ENCODE data around the gene KLK13. TPM values are rescaled to one million over a fixed set of nuclear protein-coding genes. Genes with fewer than 3 reads are reported as not detected.

KLK13 gene
- total and polyA plus RNA-seq, 12 donors = 0.11 to 0.47 TPM; not detected in 10

GRCh38 chr19:51086153-51086850 lies 21.4 kb upstream of the KLK13 start:
- no peak overlapping the region for H3K27ac ChIP-seq
- H3K36me3 ChIP-seq (replicated peaks in 1 of 2) = no peaks in the 10 kb centered on the region
- intact Hi-C loops (cut with DNase I) = no loop called here
- H3K4me1 ChIP-seq (replicated peaks in 1 of 2) = no peaks in the 10 kb centered on the region
- TF ChIP-seq POLR2A (IDR thresholded peaks at IDR 0.05) (no peak), CTCF (IDR thresholded peaks at IDR 0.05) (no peak)
- 83 to 90% (median 88%) methylated on average over 17 to 18 of the region's 18 CpGs for WGBS, 4 donors
- DNase-seq = no peak
- H3K9me3 ChIP-seq (replicated peaks in 1 of 3) = no peaks in the 10 kb centered on the region
- H3K27me3 ChIP-seq = no peaks in the 10 kb centered on the region
- H3K4me3 ChIP-seq = no peak overlapping the region

GRCh38 chr19:51084505-51084904 lies 19.6 kb upstream of the KLK13 start:
- intact Hi-C loops (cut with DNase I) = no loop called here
- H3K4me3 ChIP-seq = no peak overlapping the region
- H3K36me3 ChIP-seq (replicated peaks in 1 of 2) = no peaks in the 10 kb centered on the region
- no peak for TF ChIP-seq CTCF (IDR thresholded peaks at IDR 0.05)
- TF ChIP-seq POLR2A (IDR thresholded peaks at IDR 0.05) = no peak
- no peak for DNase-seq
- H3K27me3 ChIP-seq = no peaks in the 10 kb centered on the region
- H3K27ac ChIP-seq = no peak overlapping the region
- WGBS, 4 donors = 67 to 85% (median 72%) methylated on average over 7 of the region's 7 CpGs
- no peaks in the 10 kb centered on the region for H3K9me3 ChIP-seq (replicated peaks in 1 of 3)
- no peaks in the 10 kb centered on the region for H3K4me1 ChIP-seq (replicated peaks in 1 of 2)

GRCh38 chr19:51083783-51084182 lies 18.9 kb upstream of the KLK13 start:
- Histone ChIP-seq H3K27me3 (no peaks in the 10 kb centered on the region), H3K4me3 (no peak overlapping the region), H3K27ac (no peak overlapping the region), H3K36me3 (replicated peaks in 1 of 2) (no peaks in the 10 kb centered on the region), H3K4me1 (replicated peaks in 1 of 2) (no peaks in the 10 kb centered on the region), H3K9me3 (replicated peaks in 1 of 3) (no peaks in the 10 kb centered on the region)
- DNase-seq = no peak
- intact Hi-C loops (cut with DNase I) = no loop called here
- TF ChIP-seq POLR2A (IDR thresholded peaks at IDR 0.05) (no peak), CTCF (IDR thresholded peaks at IDR 0.05) (no peak)
- 69 to 80% (median 71%) methylated on average over 14 of the region's 14 CpGs for WGBS, 4 donors

- TF ChIP-seq POLR2A (IDR thresholded peaks at IDR 0.05) = no peak
- DNase-seq = no peak
- no peaks in the 10 kb centered on the region for H3K4me1 ChIP-seq (replicated peaks in 1 of 2)
- no peaks in the 10 kb centered on the region for H3K9me3 ChIP-seq (replicated peaks in 1 of 3)
- no peak overlapping the region for H3K27ac ChIP-seq
- intact Hi-C loops (cut with DNase I) = no loop called here
- 22 to 32% (median 28%) methylated on average over 4 of the region's 4 CpGs for WGBS, 4 donors
- no peak overlapping the region for H3K4me3 ChIP-seq
- no peaks in the 10 kb centered on the region for H3K36me3 ChIP-seq (replicated peaks in 1 of 2)
- H3K27me3 ChIP-seq = no peaks in the 10 kb centered on the region
Measured at GRCh38 chr19:51083181-51083580, 18.3 kb upstream of the KLK13 start.

GRCh38 chr19:51082611-51083010 lies 17.7 kb upstream of the KLK13 start, which contains the start of gene KLK14:
KLK14 (minus strand) TSS chr19:51082887; CDS start chr19:51082614, 273 bp downstream.
- WGBS, 4 donors = 18 to 36% (median 22%) methylated on average over 7 of the region's 7 CpGs
- Histone ChIP-seq H3K27ac (no peak within 1 kb of the TSS), H3K27me3 (no peaks in the 10 kb centered on the region), H3K36me3 (replicated peaks in 1 of 2) (no peaks in the 10 kb centered on the region), H3K4me1 (replicated peaks in 1 of 2) (no peaks in the 10 kb centered on the region), H3K4me3 (no peak within 1 kb of the TSS), H3K9me3 (replicated peaks in 1 of 3) (no peaks in the 10 kb centered on the region)
- TF ChIP-seq POLR2A (IDR thresholded peaks at IDR 0.05) = no peak
- no peak for TF ChIP-seq CTCF (IDR thresholded peaks at IDR 0.05)
- DNase-seq = no peak
- intact Hi-C loops (cut with DNase I) = no loop called here
